HepG2 (cell line): ENCODE results near the gene SLC1A4. TPM values are rescaled to one million over a fixed set of nuclear protein-coding genes. Genes with fewer than 3 reads are reported as not detected.

Experiments
- CHCHD3 ChIP-seq: sonication (generic); formaldehyde crosslinking; IDR thresholded peaks from 2 replicates; pipeline ENCODE4 v1.8.0; 2022; ENCODE audit warnings: mild to moderate bottlenecking, missing genetic modification reagents, moderate library complexity
- ELK4 ChIP-seq: sonication (generic); formaldehyde crosslinking; IDR thresholded peaks from 2 replicates; pipeline ENCODE4 v1.9.0; 2021; ENCODE audit warnings: missing genetic modification reagents, borderline replicate concordance
- HOXA9 ChIP-seq: sonication (generic); formaldehyde crosslinking; IDR thresholded peaks from 2 replicates; pipeline ENCODE4 v1.8.1; 2022; ENCODE audit warnings: missing genetic modification reagents, mild to moderate bottlenecking, moderate library complexity, borderline replicate concordance
- MTF2 ChIP-seq: sonication (generic); formaldehyde crosslinking; IDR thresholded peaks from 2 replicates; pipeline ENCODE4 v1.5.0; 2020; ENCODE audit warnings: missing genetic modification reagents, borderline replicate concordance
- MXI1 ChIP-seq: IDR thresholded peaks from 3 replicates; pipeline ENCODE4 v1.6.1; 2012; ENCODE audit warnings: low read depth, low read length, inconsistent platforms, borderline replicate concordance
- PITX1 ChIP-seq: sonication (generic); formaldehyde crosslinking; IDR thresholded peaks from 2 replicates; pipeline ENCODE4 v1.5.1; 2020; ENCODE audit warnings: mild to moderate bottlenecking, missing genetic modification reagents
- SMAD3 ChIP-seq: sonication (generic); formaldehyde crosslinking; IDR thresholded peaks from 2 replicates; pipeline ENCODE4 v1.4.0; 2020; ENCODE audit warnings: missing genetic modification reagents
- SNAI1 ChIP-seq: sonication (generic); formaldehyde crosslinking; IDR thresholded peaks from 2 replicates; pipeline ENCODE4 v1.5.0; 2020; ENCODE audit warnings: mild to moderate bottlenecking, missing genetic modification reagents, borderline replicate concordance
- TBP ChIP-seq: sonication (generic); formaldehyde crosslinking; IDR thresholded peaks from 2 replicates; pipeline ENCODE4 v1.5.0; 2020; ENCODE audit warnings: missing genetic modification reagents
- ZNF275 ChIP-seq: sonication (generic); formaldehyde crosslinking; IDR thresholded peaks from 2 replicates; pipeline ENCODE4 v1.8.0; 2022; ENCODE audit warnings: missing genetic modification reagents, mild to moderate bottlenecking, inconsistent platforms, borderline replicate concordance
- ZNF317 ChIP-seq: sonication (generic); formaldehyde crosslinking; IDR thresholded peaks from 2 replicates; pipeline ENCODE4 v1.5.0; 2020; ENCODE audit warnings: mild to moderate bottlenecking, missing genetic modification reagents
- ZNF354B ChIP-seq: sonication (generic); formaldehyde crosslinking; IDR thresholded peaks from 2 replicates; pipeline ENCODE4 v1.8.0; 2022; ENCODE audit warnings: mild to moderate bottlenecking, missing genetic modification reagents
- ZNF501 ChIP-seq: sonication (generic); formaldehyde crosslinking; IDR thresholded peaks from 2 replicates; pipeline ENCODE4 v1.5.1; 2020; ENCODE audit warnings: mild to moderate bottlenecking, moderate library complexity, missing genetic modification reagents
- ZNF503 ChIP-seq: sonication (generic); formaldehyde crosslinking; IDR thresholded peaks from 2 replicates; pipeline ENCODE4 v1.4.0; 2020; ENCODE audit warnings: missing genetic modification reagents
- polyA plus RNA-seq, 8 experiments: library from polyadenylated mRNA; depleted of rRNA in 3 of 8; stranded (reverse) in 7 of 8; unstranded in 1 of 8; fragments of >200 nt; fragmentation: Illumina TruSeq in 4 of 8; extraction: Trizol in 4 of 8; gene quantifications; 2 replicates each; pipeline versions ENCODE4 v1.2.1 to v1.2.3, GENCODE V29; 2011 to 2016; ENCODE audit warnings: low read depth in 4 of 8, missing spikeins in 1 of 8, mixed read lengths in 1 of 8; ENCODE audit not compliant: insufficient read depth in 1 of 8
- total RNA-seq, 5 experiments: library from RNA; depleted of rRNA; stranded (reverse); fragments of >200 nt; fragmentation: Illumina TruSeq; extraction: Trizol; gene quantifications; 2 replicates each; pipeline ENCODE4 v1.2.3, GENCODE V29; 2016; ENCODE audit warnings: low read depth in 1 of 5
- TF ChIP-seq, protein P1 (sequence below): sonication (generic); formaldehyde crosslinking; IDR thresholded peaks from 2 replicates; pipeline ENCODE4 v1.5.0; 2020; ENCODE audit warnings: mild to moderate bottlenecking, missing genetic modification reagents
- TF ChIP-seq, protein P2 (sequence below): sonication (generic); formaldehyde crosslinking; IDR thresholded peaks from 2 replicates; pipeline ENCODE4 v1.5.0; 2020; ENCODE audit warnings: missing genetic modification reagents
- TF ChIP-seq, protein P3 (sequence below): IDR thresholded peaks from 2 replicates; pipeline ENCODE4 v1.6.1; 2012; ENCODE audit warnings: inconsistent platforms

SLC1A4 gene
- total and polyA plus RNA-seq, 2 of the 13 experiments (the other 11 are each of a cell fraction or from before 2014, with no cell fraction given), result 21.0 to 39.6 TPM

- TF ChIP-seq TBP (CRISPR knock-in tag), result 0 out of 2 replicates have a peak, but pooled peaks have one; percentile 26
- peak; percentile 69; the same call in 1 of the 2 replicates for TF ChIP-seq HOXA9 (CRISPR knock-in tag)
- TF ChIP-seq SNAI1 (CRISPR knock-in tag), result peak; percentile 57; the same call in 1 of the 2 replicates
- no peak for TF ChIP-seq ZNF501 (CRISPR knock-in tag)
- peak; percentile 91; the same call in 1 of the 2 replicates for TF ChIP-seq ZNF275 (CRISPR knock-in tag)
- TF ChIP-seq ZNF317, result 0 out of 2 replicates have a peak, but pooled peaks have one; percentile 36
- TF ChIP-seq ZNF503 (CRISPR knock-in tag), result peak; percentile 73; the same call in 1 of the 2 replicates
- peak; percentile 67; the same call in 1 of the 2 replicates for TF ChIP-seq MTF2 (CRISPR knock-in tag)
- peak; percentile 25; the same call in 2 of the 3 replicates for TF ChIP-seq MXI1
- TF ChIP-seq CHCHD3 (CRISPR knock-in tag), result 0 out of 2 replicates have a peak, but pooled peaks have one; percentile 15
- 0 out of 2 replicates have a peak, but pooled peaks have one; percentile 65 for TF ChIP-seq ELK4 (CRISPR knock-in tag)
- TF ChIP-seq ZNF354B (CRISPR knock-in tag), result peak; percentile 34; the same call in 1 of the 2 replicates
- peak; percentile 76 for TF ChIP-seq SMAD3 (CRISPR knock-in tag)
- TF ChIP-seq, protein P1, sequence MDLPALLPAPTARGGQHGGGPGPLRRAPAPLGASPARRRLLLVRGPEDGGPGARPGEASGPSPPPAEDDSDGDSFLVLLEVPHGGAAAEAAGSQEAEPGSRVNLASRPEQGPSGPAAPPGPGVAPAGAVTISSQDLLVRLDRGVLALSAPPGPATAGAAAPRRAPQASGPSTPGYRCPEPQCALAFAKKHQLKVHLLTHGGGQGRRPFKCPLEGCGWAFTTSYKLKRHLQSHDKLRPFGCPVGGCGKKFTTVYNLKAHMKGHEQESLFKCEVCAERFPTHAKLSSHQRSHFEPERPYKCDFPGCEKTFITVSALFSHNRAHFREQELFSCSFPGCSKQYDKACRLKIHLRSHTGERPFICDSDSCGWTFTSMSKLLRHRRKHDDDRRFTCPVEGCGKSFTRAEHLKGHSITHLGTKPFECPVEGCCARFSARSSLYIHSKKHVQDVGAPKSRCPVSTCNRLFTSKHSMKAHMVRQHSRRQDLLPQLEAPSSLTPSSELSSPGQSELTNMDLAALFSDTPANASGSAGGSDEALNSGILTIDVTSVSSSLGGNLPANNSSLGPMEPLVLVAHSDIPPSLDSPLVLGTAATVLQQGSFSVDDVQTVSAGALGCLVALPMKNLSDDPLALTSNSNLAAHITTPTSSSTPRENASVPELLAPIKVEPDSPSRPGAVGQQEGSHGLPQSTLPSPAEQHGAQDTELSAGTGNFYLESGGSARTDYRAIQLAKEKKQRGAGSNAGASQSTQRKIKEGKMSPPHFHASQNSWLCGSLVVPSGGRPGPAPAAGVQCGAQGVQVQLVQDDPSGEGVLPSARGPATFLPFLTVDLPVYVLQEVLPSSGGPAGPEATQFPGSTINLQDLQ (CRISPR knock-in tag), result peak; percentile 42; the same call in 1 of the 2 replicates
- TF ChIP-seq, protein P2, sequence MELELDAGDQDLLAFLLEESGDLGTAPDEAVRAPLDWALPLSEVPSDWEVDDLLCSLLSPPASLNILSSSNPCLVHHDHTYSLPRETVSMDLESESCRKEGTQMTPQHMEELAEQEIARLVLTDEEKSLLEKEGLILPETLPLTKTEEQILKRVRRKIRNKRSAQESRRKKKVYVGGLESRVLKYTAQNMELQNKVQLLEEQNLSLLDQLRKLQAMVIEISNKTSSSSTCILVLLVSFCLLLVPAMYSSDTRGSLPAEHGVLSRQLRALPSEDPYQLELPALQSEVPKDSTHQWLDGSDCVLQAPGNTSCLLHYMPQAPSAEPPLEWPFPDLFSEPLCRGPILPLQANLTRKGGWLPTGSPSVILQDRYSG (CRISPR knock-in tag), result peak; percentile 91
- TF ChIP-seq, protein P3, sequence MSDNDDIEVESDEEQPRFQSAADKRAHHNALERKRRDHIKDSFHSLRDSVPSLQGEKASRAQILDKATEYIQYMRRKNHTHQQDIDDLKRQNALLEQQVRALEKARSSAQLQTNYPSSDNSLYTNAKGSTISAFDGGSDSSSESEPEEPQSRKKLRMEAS, result 0 out of 2 replicates have a peak, but pooled peaks have one; percentile 32
- TF ChIP-seq PITX1 (CRISPR knock-in tag), result peak; percentile 13; the same call in 1 of the 2 replicates
Observed at GRCh38 chr2:64989126-64989981, at the start of gene SLC1A4 (continued).
